H1 (cell line): Measurements from ENCODE around the gene SUPT4H1. TPM values are rescaled to one million over a fixed set of nuclear protein-coding genes. Genes with fewer than 3 reads are reported as not detected.

Experiments
- CTCF ChIA-PET: fragments of 300-600 bp; sonication (Branson Sonifier 250); formaldehyde crosslinking; loops from one replicate; lab custom pipeline; 2021; ENCODE audit not compliant: partially characterized antibody; lab: Charles Lee
- POLR2A ChIA-PET: fragments of 300-600 bp; sonication (Branson Sonifier 250); formaldehyde crosslinking; loops from one replicate; lab custom pipeline; 2021; ENCODE audit warnings: inconsistent platforms; ENCODE audit not compliant: partially characterized antibody; lab: Charles Lee
- DNase-seq, 2 experiments: peaks; one replicate each; pipeline versions ENCODE4 v3.0.0 to v3.0.0-alpha.2; 2010 to 2022; ENCODE audit warnings: low spot score in 2 of 2, low read depth in 1 of 2, mixed read lengths in 1 of 2
- FAIRE-seq: peaks from 2 replicates; lab custom pipeline; 2011; peaks lifted over from hg19 to GRCh38; lab: Jason Lieb, UNC
- H2AFZ ChIP-seq: 2 replicates; pipeline ENCODE4 v1.8.1; 2012; ENCODE audit warnings: low read length, inconsistent platforms
- H2AK5ac ChIP-seq: 2 replicates; pipeline ENCODE4 v1.6.1; 2013; ENCODE audit warnings: low read depth, low read length
- H2BK120ac ChIP-seq: replicated peaks from 2 replicates; pipeline ENCODE3; 2013; ENCODE audit warnings: low read depth, low read length, inconsistent platforms
- H2BK12ac ChIP-seq: 2 replicates; pipeline ENCODE4 v1.6.1; 2013; ENCODE audit warnings: low read depth, low read length
- H2BK15ac ChIP-seq: 2 replicates; pipeline ENCODE4 v1.6.1; 2013; ENCODE audit warnings: low read length
- H2BK20ac ChIP-seq: 2 replicates; pipeline ENCODE4 v1.6.1; 2013; ENCODE audit warnings: low read length
- H2BK5ac ChIP-seq: 2 replicates; pipeline ENCODE4 v1.6.1; 2013; ENCODE audit warnings: low read depth, low read length
- H3K14ac ChIP-seq: 2 replicates; pipeline ENCODE4 v1.6.1; 2013; ENCODE audit warnings: inconsistent platforms; ENCODE audit not compliant: insufficient read length
- H3K18ac ChIP-seq: 2 replicates; pipeline ENCODE4 v1.6.1; 2013; ENCODE audit warnings: low read length; ENCODE audit errors: extremely low read depth
- H3K23ac ChIP-seq: 2 replicates; pipeline ENCODE4 v1.6.1; 2013; ENCODE audit warnings: inconsistent platforms; ENCODE audit not compliant: insufficient read length
- H3K23me2 ChIP-seq: 2 replicates; pipeline ENCODE4 v1.6.1; 2013; ENCODE audit warnings: low read depth, low read length
- H3K27ac ChIP-seq: 2 replicates; pipeline ENCODE4 v1.6.1; 2011; ENCODE audit warnings: low read depth, low read length, inconsistent platforms
- H3K27me3 ChIP-seq, 4 experiments: replicated peaks in 1 of 4; 1 replicate in 1 of 4; 2 replicates in 3 of 4; pipeline versions ENCODE4 v1.6.1 to v1.8.1; 2011 to 2013; ENCODE audit warnings: low read length in 3 of 4, mild to moderate bottlenecking in 3 of 4, inconsistent platforms in 2 of 4, mixed read lengths in 2 of 4, moderate library complexity in 1 of 4; ENCODE audit not compliant: control insufficient read depth in 3 of 4, insufficient read depth in 3 of 4; ENCODE audit errors: extremely low read depth in 1 of 4
- H3K36me3 ChIP-seq, 4 experiments: 2 replicates each; pipeline versions ENCODE4 v1.6.1 to v1.8.1; 2011 to 2013; ENCODE audit warnings: mild to moderate bottlenecking in 4 of 4, low read length in 3 of 4, moderate library complexity in 2 of 4, control low read depth in 1 of 4, inconsistent platforms in 1 of 4; ENCODE audit not compliant: insufficient read depth in 4 of 4, control insufficient read depth in 2 of 4
- H3K4ac ChIP-seq: replicated peaks from 2 replicates; pipeline ENCODE3; 2013; ENCODE audit warnings: low read length, low read depth, mixed read lengths, inconsistent platforms; ENCODE audit not compliant: insufficient read length
- H3K4me1 ChIP-seq, 4 experiments: replicated peaks in 1 of 4; 1 replicate in 1 of 4; 2 replicates in 3 of 4; pipeline versions ENCODE4 v1.6.1 to v1.8.1; 2011 to 2013; ENCODE audit warnings: low read length in 3 of 4, inconsistent platforms in 2 of 4, mixed read lengths in 1 of 4; ENCODE audit not compliant: insufficient read depth in 4 of 4, control insufficient read depth in 3 of 4
- H3K4me2 ChIP-seq, 2 experiments: 2 replicates each; pipeline versions ENCODE4 v1.6.1 to v1.8.1; 2011 to 2013; ENCODE audit warnings: low read depth in 2 of 2, low read length in 2 of 2, control low read depth in 1 of 2, inconsistent platforms in 1 of 2, mild to moderate bottlenecking in 1 of 2; ENCODE audit not compliant: insufficient read depth in 1 of 2
- H3K4me3 ChIP-seq, 4 experiments: fragments of 200-600, 300-600 bp in 1 of 4; sonication (generic), shearing (Covaris generic), sonication (Bioruptor Twin) in 1 of 4; 2 replicates each; pipeline versions ENCODE4 v1.5.1 to v1.8.1; 2011 to 2016; ENCODE audit warnings: low read length in 4 of 4, low read depth in 3 of 4, control low read depth in 2 of 4, inconsistent platforms in 2 of 4, mild to moderate bottlenecking in 2 of 4, mixed read lengths in 1 of 4, moderate library complexity in 1 of 4; ENCODE audit not compliant: insufficient read depth in 2 of 4; ENCODE audit errors: extremely low read depth in 1 of 4
- H3K56ac ChIP-seq: replicated peaks from 2 replicates; pipeline ENCODE3; 2013; ENCODE audit warnings: low read depth, mild to moderate bottlenecking, mixed read lengths, low read length, inconsistent platforms; ENCODE audit not compliant: insufficient read length
- H3K79me1 ChIP-seq: 2 replicates; pipeline ENCODE4 v1.6.1; 2013; ENCODE audit warnings: low read depth, low read length, control low read depth
- H3K79me2 ChIP-seq, 2 experiments: 2 replicates each; pipeline versions ENCODE4 v1.6.1 to v1.8.1; 2012 to 2013; ENCODE audit warnings: low read length in 2 of 2, mild to moderate bottlenecking in 2 of 2, inconsistent platforms in 1 of 2; ENCODE audit not compliant: insufficient read depth in 2 of 2, control insufficient read depth in 1 of 2
- H3K9ac ChIP-seq, 4 experiments: replicated peaks in 1 of 4; 1 replicate in 1 of 4; 2 replicates in 3 of 4; pipeline versions ENCODE4 v1.6.1 to v1.8.1; 2011 to 2013; ENCODE audit warnings: low read depth in 3 of 4, low read length in 3 of 4, control low read depth in 2 of 4, mild to moderate bottlenecking in 2 of 4, moderate library complexity in 2 of 4, inconsistent platforms in 1 of 4; ENCODE audit errors: extremely low read depth in 1 of 4
- H3K9me3 ChIP-seq, 2 experiments: 2 replicates each; pipeline versions ENCODE4 v1.6.1 to v1.8.1; 2012 to 2013; ENCODE audit warnings: mild to moderate bottlenecking in 2 of 2, moderate library complexity in 2 of 2, control low read depth in 1 of 2, inconsistent platforms in 1 of 2, low read depth in 1 of 2, low read length in 1 of 2, mixed read lengths in 1 of 2; ENCODE audit not compliant: insufficient read depth in 2 of 2
- H4K20me1 ChIP-seq, 2 experiments: replicated peaks in 1 of 2; 2 replicates each; pipeline versions ENCODE3 to v1.8.1; 2011 to 2013; ENCODE audit warnings: inconsistent platforms in 2 of 2, low read length in 2 of 2, mild to moderate bottlenecking in 1 of 2; ENCODE audit not compliant: insufficient read depth in 2 of 2, control insufficient read depth in 1 of 2
- H4K5ac ChIP-seq: 2 replicates; pipeline ENCODE4 v1.6.1; 2013; ENCODE audit warnings: low read length, low read depth, mixed read lengths, inconsistent platforms; ENCODE audit not compliant: insufficient read length
- H4K8ac ChIP-seq: 2 replicates; pipeline ENCODE4 v1.8.0; 2013; ENCODE audit warnings: mild to moderate bottlenecking, moderate library complexity, low read length, inconsistent platforms; ENCODE audit not compliant: insufficient read depth; ENCODE audit errors: extremely low read depth
- H4K91ac ChIP-seq: replicated peaks from 2 replicates; pipeline ENCODE3; 2013; ENCODE audit warnings: low read length, mixed read lengths, inconsistent platforms; ENCODE audit not compliant: insufficient read length
- BCL11A ChIP-seq, 2 experiments: IDR thresholded peaks; one replicate each; pipeline ENCODE4 v1.6.1; 2011; ENCODE audit warnings: low read depth in 2 of 2, low read length in 2 of 2, mild to moderate bottlenecking in 2 of 2
- CTBP2 ChIP-seq: IDR thresholded peaks from 2 replicates; pipeline ENCODE4 v1.7.0; 2011; ENCODE audit warnings: borderline replicate concordance, mild to moderate bottlenecking, moderate library complexity, mixed read lengths, low read length; ENCODE audit not compliant: insufficient read depth, insufficient read length
- GTF2F1 ChIP-seq: IDR thresholded peaks from 2 replicates; pipeline ENCODE4 v1.6.1; 2012; ENCODE audit warnings: low read depth, low read length, improper control_type of control experiment, borderline replicate concordance
- TCF12 ChIP-seq: IDR thresholded peaks from 2 replicates; pipeline ENCODE4 v1.6.1; 2011; ENCODE audit warnings: low read depth, mild to moderate bottlenecking, low read length
- ZNF274 ChIP-seq: IDR thresholded peaks from 2 replicates; pipeline ENCODE4 v1.7.0; 2012; ENCODE audit warnings: low read length, borderline replicate concordance; ENCODE audit errors: extremely low read depth
- whole genome bisulfite sequencing, 2 experiments: shearing (Covaris generic) in 1 of 2; methylation state at CpG; one replicate each; pipeline versions ENCODE4 v1.1.6 to v1.1.7; 2013 to 2015; ENCODE audit warnings: low lambda C conversion rate in 2 of 2, mixed read lengths in 2 of 2, inconsistent platforms in 1 of 2, low coverage in 1 of 2, missing lambda C conversion rate in 1 of 2; ENCODE audit not compliant: insufficient replicate concordance in 2 of 2, insufficient coverage in 1 of 2, insufficient read length in 1 of 2; ENCODE audit errors: extremely low coverage in 1 of 2, missing lambda C conversion rate in 1 of 2; 5-methylcytosine and 5-hydroxymethylcytosine counted together
- polyA plus RNA-seq, 7 experiments: library from polyadenylated mRNA; depleted of rRNA in 3 of 7; stranded (reverse) in 5 of 7; unstranded in 2 of 7; fragments of >200 nt in 5 of 7; fragments of 200-250 nt in 2 of 7; gene quantifications; 1 replicate in 5 of 7; 2 replicates in 1 of 7; 4 replicates in 1 of 7; pipeline versions ENCODE4 v1.2.1 to v1.2.3, GENCODE V29; 2011 to 2013; ENCODE audit warnings: missing spikeins in 2 of 7, mixed read lengths in 2 of 7
- total RNA-seq: library from RNA; stranded (reverse); fragmentation: NEBNext Ultra II Directional; extraction: Animal tissue kit (Norgen Biotek cat#: 25700); gene quantifications from 2 replicates; pipeline ENCODE4 v1.2.1, GENCODE V29; 2021

Gene SUPT4H1
- total and polyA plus RNA-seq, 2 of the 8 experiments (the other 6 are each of a cell fraction or from before 2014, with no cell fraction given), result 112 to 143 TPM

DNA sequence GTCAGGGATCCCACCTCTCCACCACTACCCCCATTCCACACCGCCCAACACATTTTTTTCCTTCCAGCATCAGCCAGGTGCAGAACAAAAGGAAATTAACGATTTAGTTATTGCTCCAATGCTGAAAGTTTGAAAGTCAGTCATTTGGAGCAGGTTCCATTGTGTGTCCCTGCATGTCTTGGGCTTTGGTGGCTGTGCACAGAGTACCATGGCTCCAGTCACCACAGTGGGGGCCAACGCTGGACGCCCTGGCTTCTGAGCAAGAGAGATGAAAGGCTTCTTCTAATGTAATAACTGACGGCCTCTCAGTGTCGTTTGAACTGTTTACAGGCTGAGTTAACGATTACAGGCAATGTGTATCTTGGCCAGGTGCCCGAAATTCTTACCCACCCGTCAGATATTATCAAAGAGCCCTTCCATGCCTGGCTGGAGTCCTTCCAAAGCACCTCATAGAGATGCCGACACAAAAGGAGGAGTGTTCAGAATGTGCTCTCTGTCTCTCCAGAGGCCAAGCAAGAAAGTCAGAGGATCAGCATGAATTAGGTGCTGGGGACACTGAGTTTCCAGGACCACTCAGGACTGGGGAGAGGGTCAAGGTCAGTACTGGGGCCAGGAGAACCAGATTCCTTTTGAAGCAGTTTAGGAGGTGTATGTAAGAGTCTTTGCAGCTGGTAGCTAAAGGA is 39.4 kb upstream of the SUPT4H1 start:
- H2BK120ac ChIP-seq, result no peak overlapping the region
- no peak overlapping the region for H3K4me3 ChIP-seq
- H3K4me2 ChIP-seq, result no peak overlapping the region
- peak overlapping the region; percentile 11; the same call in 1 of the 2 replicates for H2BK12ac ChIP-seq
- peaks cover 0 to 6% (median 4%) of the 10 kb centered on the region in 4 experiments; a peak in 3 of 7 replicates for H3K27me3 ChIP-seq
- DNase-seq, result no peak
- no peak overlapping the region for H2AFZ ChIP-seq
- H3K4me1 ChIP-seq, result peaks cover 3 to 18% (median 6%) of the 10 kb centered on the region in 4 experiments; a peak in 5 of 7 replicates
- no peaks in the 10 kb centered on the region for H3K36me3 ChIP-seq
- FAIRE-seq, result no peak
- H3K56ac ChIP-seq, result no peak overlapping the region
- no peak overlapping the region for H3K27ac ChIP-seq
- H2BK15ac ChIP-seq, result no peak overlapping the region
- ChIA-PET POLR2A (no interaction called here), CTCF (interaction anchor here (1.4 kb wide), 1 partner anchor 12 kb away, joined by 4 read pairs; no protein-coding TSS in a partner anchor)
- no peak overlapping the region for H3K18ac ChIP-seq
- H3K79me1 ChIP-seq, result no peaks in the 10 kb centered on the region
- no peak overlapping the region for H2AK5ac ChIP-seq
- no peak overlapping the region for H3K9ac ChIP-seq
- H4K8ac ChIP-seq, result no peak overlapping the region
- H2BK20ac ChIP-seq, result no peak overlapping the region; the same call in 1 of the 2 replicates
- no peak overlapping the region for H3K23ac ChIP-seq
- H2BK5ac ChIP-seq, result no peak overlapping the region
- H4K91ac ChIP-seq, result no peak overlapping the region
- H4K5ac ChIP-seq, result no peak overlapping the region
- no peak overlapping the region for H3K4ac ChIP-seq
- 86% methylated on average over 10 of the region's 10 CpGs; no CpG with 5 or more reads in 1 of the 2 experiments for WGBS, 2 experiments
- no peak overlapping the region for H3K14ac ChIP-seq
- H3K23me2 ChIP-seq, result no peaks in the 10 kb centered on the region
- no peaks in the 10 kb centered on the region for H3K79me2 ChIP-seq
- H3K9me3 ChIP-seq, result no peaks in the 10 kb centered on the region
- no peaks in the 10 kb centered on the region for H4K20me1 ChIP-seq
- no peak for TF ChIP-seq GTF2F1
- TF ChIP-seq ZNF274, result no peak
- no peak for TF ChIP-seq TCF12
- no peak for TF ChIP-seq BCL11A (IDR thresholded peaks at IDR 0.05; ENCODE audit: low read depth in 2 of 2, low read length in 2 of 2)
- no peak for TF ChIP-seq CTBP2
